ACHN (cell line): ENCODE data around the gene HS6ST1.
A peak's percentile ranks its signal among the peaks of the same experiment; 100 is the strongest.
"Not testable (repeated sequence)": the region's sequence is repeated elsewhere in the genome, so short reads cannot be mapped to it uniquely, and the experiment has no call there.

ENCODE experiments used
- DNase-seq: peaks from one replicate; pipeline ENCODE4 v3.0.0-alpha.2; 2015
- in situ Hi-C: cut with HindIII; loops from 2 replicates; pipeline ENCODE4 v1.10.0; 2017; ENCODE audit warnings: low sequenced_read_pairs, low pct_ligation_motif_present, low pct_unique_long_range_greater_than_20kb

Gene HS6ST1

DNA sequence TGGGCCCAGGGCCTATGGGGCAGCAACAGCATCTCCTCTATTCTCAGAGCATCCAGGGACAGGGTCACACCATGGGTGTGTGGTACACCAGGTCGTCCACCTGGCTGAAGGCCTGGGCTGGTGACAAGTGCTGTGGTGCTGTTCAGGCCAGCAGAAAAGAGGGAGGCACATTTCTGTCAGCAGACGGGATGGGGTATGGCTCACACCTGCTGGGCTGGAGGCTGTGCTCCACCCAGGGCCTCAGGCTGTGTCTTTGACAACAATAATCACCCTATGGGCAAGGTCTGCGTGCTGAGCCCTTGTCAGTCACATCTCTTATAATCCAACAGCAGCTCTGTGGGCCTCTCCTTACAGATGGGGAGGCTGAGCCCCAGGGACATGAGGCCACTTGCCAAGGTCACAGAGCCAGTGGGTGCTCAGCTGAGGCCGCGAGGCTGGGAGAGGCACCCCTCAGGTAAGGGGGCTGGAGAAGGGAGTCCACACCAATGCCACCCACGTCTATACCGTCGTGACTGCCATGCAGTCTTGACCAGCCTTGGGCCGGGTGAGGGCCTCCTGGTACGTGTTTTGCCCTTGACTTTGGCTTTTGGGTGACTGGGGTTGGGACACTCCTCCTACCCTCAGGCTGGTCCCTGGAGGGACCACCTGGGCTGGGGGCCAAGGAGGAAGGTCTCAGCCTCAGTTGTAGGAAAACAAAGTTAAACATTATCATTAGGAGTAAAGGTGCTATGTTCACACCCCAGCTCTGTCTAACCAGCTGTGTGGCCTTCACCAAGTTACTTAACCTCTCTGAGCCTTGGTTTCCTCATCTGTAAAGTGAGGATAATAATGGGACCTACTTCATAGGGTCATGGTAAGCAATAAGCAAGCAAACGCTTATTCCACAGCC is 5.6 kb upstream of the HS6ST1 start:
- no peak for DNase-seq
- in situ Hi-C loops = no loop called here

DNA sequence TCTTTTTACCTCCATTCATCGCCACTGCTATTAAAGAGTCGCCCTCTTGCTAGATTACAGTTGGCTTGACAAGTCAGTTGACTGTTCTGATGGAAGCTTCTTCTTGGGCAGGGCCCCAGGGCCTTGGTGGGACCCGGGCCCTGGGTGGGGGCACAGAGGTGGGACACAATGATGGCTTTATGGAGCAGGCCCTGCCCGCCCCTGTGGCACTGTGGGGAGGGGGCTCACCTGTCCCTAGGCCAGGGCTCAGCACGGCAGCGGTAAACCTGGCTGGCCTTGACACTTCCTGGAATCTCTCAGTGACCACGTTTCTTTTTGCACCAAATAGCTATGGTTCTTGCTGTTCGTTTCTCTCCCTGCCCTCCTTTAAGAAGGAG is 4.9 kb upstream of the HS6ST1 start:
- in situ Hi-C loops = no loop called here
- DNase-seq = no peak

- in situ Hi-C loops = no loop called here
- DNase-seq = no peak
These were observed 4.3 kb upstream of the HS6ST1 start for GRCh38 chr2:128322715-128323554.

DNA sequence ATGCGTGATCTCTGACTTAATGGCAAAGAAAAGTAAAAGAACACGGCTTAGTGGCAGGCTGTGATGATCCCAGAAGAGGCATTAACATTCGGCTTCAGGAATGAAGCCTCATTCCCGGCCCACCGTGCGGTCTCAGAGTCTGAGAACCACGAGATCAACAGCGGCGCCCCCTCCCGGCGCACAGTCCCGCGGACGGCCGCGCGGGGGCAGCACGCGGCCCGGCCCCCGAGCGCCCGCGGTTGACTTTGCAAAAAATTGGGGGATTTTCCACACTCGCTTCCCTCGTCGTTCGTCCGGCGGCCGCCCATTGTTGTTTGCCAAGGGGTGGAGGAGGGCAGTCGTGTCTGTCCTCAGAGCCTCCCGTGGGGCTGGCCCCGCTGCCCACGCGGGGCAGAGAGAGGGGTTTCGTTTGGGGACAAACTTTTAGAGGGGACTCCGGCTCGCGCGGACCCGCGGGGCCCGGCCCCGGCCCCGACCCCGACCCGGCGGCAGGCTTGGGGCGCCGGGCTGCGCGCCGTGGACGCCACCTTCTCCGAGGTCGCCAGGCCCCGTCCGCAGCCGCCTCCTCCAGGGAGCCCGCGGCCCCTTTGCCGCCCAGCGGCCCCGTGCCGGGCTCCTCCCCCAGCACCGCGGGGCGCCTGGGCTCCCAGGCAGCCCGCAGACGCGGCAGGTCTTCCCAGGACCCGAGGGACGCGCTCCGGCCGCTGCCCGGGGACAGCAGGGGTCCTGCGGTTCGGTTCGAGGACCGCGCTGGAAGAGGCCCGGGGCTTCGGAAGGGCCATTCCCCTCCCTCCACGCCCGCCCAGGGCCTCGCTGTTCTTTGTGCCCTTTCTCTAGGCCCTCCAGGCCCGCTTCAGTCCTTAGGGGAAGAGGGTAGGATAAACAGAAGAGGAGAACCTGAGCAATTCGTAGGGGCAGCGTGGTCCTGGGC is 3.4 kb upstream of the HS6ST1 start:
- in situ Hi-C loops = no loop called here
- peak; percentile 82 for DNase-seq

DNA sequence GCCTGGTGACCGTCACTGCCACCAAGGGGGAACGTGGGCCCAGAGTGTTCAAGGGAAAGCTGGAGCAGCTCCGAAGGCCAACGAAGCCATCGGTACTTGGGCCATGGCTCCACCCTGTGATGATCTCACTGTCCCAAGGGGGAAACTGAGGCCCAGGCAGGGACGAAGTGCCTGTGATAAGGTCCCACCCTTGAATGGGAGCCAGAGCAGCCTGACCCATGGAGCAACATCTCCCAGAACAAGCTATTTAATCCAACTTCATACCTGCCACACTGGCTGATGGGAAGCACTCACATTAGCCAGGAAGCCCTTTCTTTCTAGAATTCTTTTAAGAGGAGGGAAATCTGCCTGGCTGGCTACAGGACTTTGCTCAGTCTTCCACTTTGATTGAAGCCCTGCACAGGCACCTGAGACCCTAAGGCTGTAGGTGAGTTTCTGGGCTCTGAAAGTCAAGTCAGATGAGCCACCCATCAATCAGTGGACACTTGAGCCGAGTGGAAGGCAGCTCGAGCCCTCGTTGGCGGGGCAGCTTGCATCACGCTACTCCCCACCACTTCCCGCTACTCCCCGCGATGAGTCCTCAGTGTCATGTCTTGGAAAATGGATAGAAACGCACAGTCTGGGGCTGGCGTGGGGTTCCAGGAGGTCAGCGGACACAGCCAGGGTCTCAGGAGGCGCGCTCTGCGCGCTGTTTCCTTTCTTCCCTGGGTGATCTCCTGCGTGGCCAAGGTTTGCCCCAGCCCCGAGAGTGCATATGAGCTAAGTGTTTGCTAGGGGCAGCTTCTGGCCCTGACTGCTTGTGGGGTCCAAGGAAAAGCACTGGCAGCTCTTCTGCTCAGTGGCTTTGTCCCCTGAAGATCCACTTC is 2.5 kb upstream of the HS6ST1 start:
- in situ Hi-C loops = no loop called here
- no peak for DNase-seq

DNA sequence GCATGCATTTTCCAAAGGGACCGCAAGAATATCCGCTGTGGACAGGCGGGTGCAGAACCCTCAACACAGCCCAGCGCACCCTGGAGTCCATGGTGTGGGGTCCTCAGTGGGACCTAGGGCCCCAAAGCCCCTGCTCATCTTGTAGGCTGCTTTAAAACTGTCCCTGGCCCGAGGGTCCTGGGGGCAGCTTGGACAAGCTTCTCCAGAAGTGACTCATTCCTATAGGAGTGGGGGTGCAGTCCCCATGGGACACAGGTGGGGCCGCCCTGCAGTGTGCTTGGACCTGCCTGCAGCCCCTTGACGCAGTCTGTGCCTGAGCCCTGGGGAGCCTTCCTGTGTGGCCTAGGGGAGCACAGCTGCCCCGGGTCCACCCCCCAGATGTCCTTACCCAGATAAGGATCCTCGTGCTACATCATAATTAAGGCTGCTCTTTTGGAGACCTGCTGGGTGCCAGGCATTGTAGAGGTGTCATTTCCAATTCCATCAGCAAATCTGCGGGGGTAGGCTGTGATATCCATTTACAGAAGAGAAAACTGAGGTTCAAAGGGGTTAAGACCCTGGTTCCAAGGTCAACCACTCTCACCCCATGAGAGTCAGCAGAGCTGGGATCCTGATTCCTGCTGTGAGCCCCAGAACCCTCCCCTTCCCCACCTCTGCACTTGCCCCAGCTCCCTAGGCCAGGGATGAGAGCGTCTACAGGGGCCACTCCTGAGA is 1.7 kb upstream of the HS6ST1 start:
- in situ Hi-C loops = no loop called here

GRCh38 chr2:128319631-128320191 is 1.0 kb upstream of the HS6ST1 start:
- in situ Hi-C loops = no loop called here
- no peak for DNase-seq

More for the DNA sequence above, 1.7 kb upstream of the HS6ST1 start:
- no peak for DNase-seq

- DNase-seq = peak; percentile 18
- in situ Hi-C loops = not testable (repeated sequence)
These were observed 423 bp downstream of the HS6ST1 start for GRCh38 chr2:128318245-128318644.

DNA sequence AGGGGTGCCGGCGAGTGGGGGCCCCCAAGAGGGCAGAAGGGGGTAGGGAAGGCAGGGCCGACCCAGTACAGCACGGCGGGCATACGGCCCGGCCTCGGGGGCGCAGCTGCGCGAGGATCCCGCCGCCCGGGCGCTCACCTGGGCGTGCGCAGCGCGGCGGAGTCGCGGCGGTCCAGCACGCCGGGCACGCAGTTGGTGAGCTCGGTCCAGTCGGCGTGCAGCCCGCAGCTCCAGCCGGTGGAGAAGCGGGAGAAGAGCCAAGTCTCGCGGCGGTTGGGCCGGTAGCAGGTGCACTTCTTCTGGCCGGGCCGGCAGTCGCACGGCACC is 806 bp downstream of the HS6ST1 start:
- in situ Hi-C loops, DNase-seq: not testable (repeated sequence)

GRCh38 chr2:128317181-128317898 is 1.3 kb downstream of the HS6ST1 start:
- no peak for DNase-seq
- in situ Hi-C loops = no loop called here

GRCh38 chr2:128316777-128317180 is 1.9 kb downstream of the HS6ST1 start:
- in situ Hi-C loops = no loop called here
- DNase-seq = no peak

DNA sequence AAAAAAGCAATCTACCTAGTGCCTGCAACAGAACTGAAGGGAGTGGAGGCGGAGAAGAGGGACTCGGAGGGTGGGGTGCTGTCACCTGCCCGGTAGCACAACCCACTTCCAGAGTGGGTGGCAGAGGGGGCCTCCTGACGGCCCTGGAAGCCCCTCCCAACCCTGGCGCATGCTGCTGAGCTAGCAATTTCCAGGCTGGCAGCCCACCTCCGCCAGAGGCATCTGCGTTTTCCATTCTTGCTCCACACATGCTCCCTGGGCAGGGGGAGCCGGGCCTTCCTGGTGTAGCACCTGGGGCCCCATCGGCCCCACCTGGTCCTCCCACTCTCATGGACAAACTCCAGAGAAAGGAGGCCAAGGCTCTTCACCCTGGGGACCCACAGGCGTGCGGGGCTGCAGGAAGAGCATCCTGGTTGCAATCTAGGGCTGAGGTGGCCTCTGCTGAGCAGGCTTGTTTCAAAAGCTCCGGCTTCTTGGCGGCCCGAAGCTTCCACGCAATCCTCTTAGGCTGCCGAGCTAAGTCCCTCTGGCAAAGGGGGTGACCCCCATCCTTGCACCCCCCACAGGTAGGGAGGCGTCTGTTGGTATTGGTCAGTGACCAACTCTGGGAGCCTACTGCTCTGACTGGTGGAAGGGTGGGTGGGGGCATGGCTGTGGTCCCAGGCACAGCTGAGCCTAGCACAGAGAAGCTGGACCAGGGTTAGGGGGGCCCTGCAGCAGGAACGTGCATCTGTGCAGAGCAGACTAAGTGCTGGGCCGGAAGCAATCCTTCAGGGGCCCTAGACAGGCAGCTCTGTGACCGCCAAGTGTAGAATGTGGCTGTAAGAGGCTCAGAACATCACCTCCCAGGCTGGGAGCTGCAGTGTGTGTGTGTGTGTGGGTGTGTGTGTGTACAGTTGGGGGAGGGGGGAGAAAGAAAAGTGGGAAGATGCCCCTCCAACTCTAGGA is 2.6 kb downstream of the HS6ST1 start:
- DNase-seq = no peak
- in situ Hi-C loops = no loop called here

DNA sequence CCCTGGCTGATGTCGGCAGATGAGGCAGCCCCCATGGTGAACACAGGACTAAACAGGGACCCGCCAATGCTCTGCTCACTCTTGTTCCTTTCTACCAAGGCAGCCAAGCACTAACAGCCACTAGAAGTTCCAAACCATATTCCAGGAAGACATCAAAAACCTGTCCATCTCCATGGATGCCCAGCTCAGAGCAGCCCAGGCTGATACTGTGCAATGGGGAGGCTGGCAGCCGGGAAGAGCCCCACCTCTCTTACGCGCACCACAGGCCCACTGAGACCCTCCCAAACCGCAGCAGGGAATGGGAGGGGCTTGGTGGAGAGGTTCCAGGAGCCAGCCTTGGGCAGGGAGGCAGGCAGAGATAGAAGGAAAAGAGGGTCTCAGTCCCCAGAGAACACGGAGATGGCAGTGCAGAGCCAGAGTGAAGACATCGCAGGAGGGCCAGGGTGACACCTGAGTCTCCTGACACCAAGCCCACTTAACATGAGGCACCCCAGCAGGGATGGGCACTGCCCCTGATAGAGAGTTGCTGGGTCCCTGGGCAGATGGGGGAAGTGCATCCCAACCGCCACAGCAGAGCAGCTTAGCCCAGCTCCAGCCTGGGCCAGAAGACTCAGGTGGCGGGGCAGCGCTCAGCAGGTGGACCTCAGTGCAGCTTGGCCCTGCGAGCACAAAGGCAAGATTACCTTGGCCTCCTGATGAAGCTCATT is 3.4 kb downstream of the HS6ST1 start:
- in situ Hi-C loops = no loop called here
- DNase-seq = no peak

- no peak for DNase-seq
- in situ Hi-C loops = no loop called here
These were observed 4.1 kb downstream of the HS6ST1 start for GRCh38 chr2:128314348-128315121.
